ENCODE data around the gene TCF15.
"Not testable (repeated sequence)": the region's sequence is repeated elsewhere in the genome, so short reads cannot be mapped to it uniquely, and the experiment has no call there.

TCF15 gene

GRCh38 chr20:642013-642397 lies 31.9 kb upstream of the TCF15 start:
- DNase-seq, result not testable (repeated sequence)

- DNase-seq, result no peak
These were observed 31.4 kb upstream of the TCF15 start for GRCh38 chr20:641516-641875.

- DNase-seq, result no peak
These were observed 30.8 kb upstream of the TCF15 start for GRCh38 chr20:640674-641515.

GRCh38 chr20:638579-638978 lies 28.5 kb upstream of the TCF15 start:
- DNase-seq, result no peak

GRCh38 chr20:637559-637958 lies 27.4 kb upstream of the TCF15 start:
- no peak for DNase-seq

- DNase-seq, result no peak
These were observed 25.8 kb upstream of the TCF15 start for GRCh38 chr20:635893-636338.

- no peak for DNase-seq
These were observed 25.2 kb upstream of the TCF15 start for GRCh38 chr20:635028-635892.

- DNase-seq, result no peak
These were observed 24.2 kb upstream of the TCF15 start for GRCh38 chr20:634148-634925.

- DNase-seq, result no peak
These were observed 21.0 kb upstream of the TCF15 start for GRCh38 chr20:631101-631500.

GRCh38 chr20:626579-626978 lies 16.5 kb upstream of the TCF15 start:
- DNase-seq, result no peak

GRCh38 chr20:625360-625932 lies 15.3 kb upstream of the TCF15 start:
- DNase-seq, result no peak

GRCh38 chr20:623704-624103 lies 13.6 kb upstream of the TCF15 start:
- no peak for DNase-seq

- DNase-seq, result no peak
These were observed 12.9 kb upstream of the TCF15 start for GRCh38 chr20:623021-623420.

GRCh38 chr20:622161-622560 lies 12.1 kb upstream of the TCF15 start:
- DNase-seq, result no peak

GRCh38 chr20:621125-621756 lies 11.1 kb upstream of the TCF15 start:
- DNase-seq, result no peak

GRCh38 chr20:620246-620645 lies 10.1 kb upstream of the TCF15 start:
- no peak for DNase-seq

- no peak for DNase-seq
These were observed 8.9 kb upstream of the TCF15 start for GRCh38 chr20:618980-619379.

GRCh38 chr20:617934-618690 lies 8.0 kb upstream of the TCF15 start:
- no peak for DNase-seq

- no peak for DNase-seq
These were observed 5.4 kb upstream of the TCF15 start for GRCh38 chr20:615514-615913.

GRCh38 chr20:611843-612185 lies 1.7 kb upstream of the TCF15 start:
- no peak for DNase-seq

GRCh38 chr20:611047-611842 lies 1.1 kb upstream of the TCF15 start:
- DNase-seq, result no peak
